Activated T-helper 1 cell treated with anti-CD3 and anti-CD28 coated beads, Interleukin-12 subunit alpha, Interleukin-12 subunit beta, Interleukin-2, Interleukin-4 antibody, amounts not matched to agents 30 ng/mL and 10 ng/mL and 1 ng/mL, durations not matched to agents 14 hours and 24 hours and 36 hours (primary cell): Measurements from ENCODE around the gene IST1. TPM values are rescaled to one million over a fixed set of nuclear protein-coding genes. Genes with fewer than 3 reads are reported as not detected.
A peak's percentile ranks its signal among the peaks of the same experiment; 100 is the strongest.

Source experiments
- DNase-seq: peaks from one replicate; pipeline ENCODE4 v3.0.0; 2021; ENCODE audit warnings: low spot score
- H3K27ac Mint-ChIP-seq: one replicate; pipeline ENCODE4 v1.8.0; 2021; ENCODE audit warnings: mild to moderate bottlenecking, mixed read lengths
- H3K27me3 Mint-ChIP-seq: one replicate; pipeline ENCODE4 v1.8.0; 2022; ENCODE audit warnings: mild to moderate bottlenecking, moderate library complexity, mixed read lengths; ENCODE audit not compliant: insufficient read depth
- H3K36me3 Mint-ChIP-seq: one replicate; pipeline ENCODE4 v1.8.0; 2021; ENCODE audit warnings: low read depth, mixed read lengths
- H3K4me1 Mint-ChIP-seq: one replicate; pipeline ENCODE4 v1.8.0; 2021; ENCODE audit warnings: low read depth, mixed read lengths
- H3K4me3 Mint-ChIP-seq: one replicate; pipeline ENCODE4 v1.8.0; 2021; ENCODE audit warnings: mild to moderate bottlenecking, moderate library complexity, mixed read lengths
- H3K9me3 Mint-ChIP-seq: one replicate; pipeline ENCODE4 v1.8.0; 2021; ENCODE audit warnings: mixed read lengths
- intact Hi-C: fragments of 100-400 bp; cut with micrococcal nuclease; formaldehyde crosslinking; loops from one replicate; pipeline ENCODE4 v1.15.1; 2024
- total RNA-seq: library from RNA; stranded (reverse); gene quantifications from 2 replicates; pipeline ENCODE4 v1.2.3, GENCODE V29; 2022

IST1 gene
- total RNA-seq, 1 donor from 2014 or later = 169 TPM

DNA sequence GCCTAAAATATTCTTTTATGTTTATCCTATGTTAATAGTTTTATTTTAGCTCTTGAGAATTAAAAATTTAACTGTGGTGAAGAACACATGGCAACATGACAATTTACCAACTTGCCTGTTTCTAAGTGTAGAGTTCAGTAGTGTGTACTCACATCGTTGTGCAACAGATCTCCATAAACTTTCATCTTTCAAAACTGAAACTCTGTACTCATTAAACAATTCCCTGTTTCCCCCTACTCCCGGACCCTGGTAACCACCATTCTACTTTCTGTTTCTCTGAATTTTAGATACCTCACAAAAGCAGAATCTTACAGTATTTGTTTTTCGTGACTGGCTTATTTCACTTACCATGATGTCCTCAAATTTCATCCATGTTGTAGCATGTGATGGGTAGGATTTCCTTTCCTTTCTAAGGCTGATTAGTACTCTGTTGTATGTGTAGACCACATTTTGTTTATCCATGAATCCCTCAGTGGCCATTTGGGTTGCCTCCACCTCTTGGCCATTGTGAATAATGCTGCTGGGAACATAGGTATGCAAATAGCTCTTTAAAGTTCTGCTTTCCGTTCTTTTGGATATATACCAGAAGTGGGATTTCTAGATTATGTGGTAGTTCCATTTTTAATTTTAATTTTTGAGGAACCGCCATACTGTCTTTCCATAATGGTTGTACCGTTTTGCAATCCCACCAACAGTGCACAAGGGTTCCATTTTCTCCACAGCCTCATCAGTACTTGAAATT is 17.4 kb downstream of the IST1 start:
- Mint-ChIP-seq H3K27ac (no peak overlapping the region), H3K27me3 (no peaks in the 10 kb centered on the region)

DNA sequence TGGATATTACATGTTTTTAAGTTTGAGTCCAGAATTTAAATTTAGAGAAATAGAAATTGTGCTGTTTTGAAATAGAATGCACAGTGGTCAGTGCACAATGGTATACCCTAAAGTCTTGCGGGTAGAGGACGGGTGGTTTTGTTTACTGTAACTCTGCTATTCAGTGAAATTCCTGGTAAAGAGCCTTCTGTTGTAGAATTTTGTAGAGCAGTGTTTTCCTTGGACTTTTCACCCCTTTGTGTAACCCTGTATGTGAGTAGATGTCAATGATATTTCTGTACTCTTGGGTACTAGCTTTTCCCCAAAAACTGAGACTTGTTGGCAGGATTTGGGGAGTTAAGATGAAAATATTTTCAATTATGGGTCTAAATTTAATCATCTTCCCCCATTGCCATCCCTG is 19.5 kb downstream of the IST1 start:
- peaks cover 36% of the 10 kb centered on the region for H3K4me1 Mint-ChIP-seq
- intact Hi-C loops = no loop called here
- DNase-seq = no peak
- H3K27me3 Mint-ChIP-seq = no peaks in the 10 kb centered on the region
- peaks cover 48% of the 10 kb centered on the region for H3K36me3 Mint-ChIP-seq
- H3K4me3 Mint-ChIP-seq = no peak overlapping the region
- no peaks in the 10 kb centered on the region for H3K9me3 Mint-ChIP-seq
- peak overlapping the region; percentile 6 for H3K27ac Mint-ChIP-seq

More for the DNA sequence above, 17.4 kb downstream of the IST1 start:
- no peaks in the 10 kb centered on the region for H3K9me3 Mint-ChIP-seq
- peaks cover 36% of the 10 kb centered on the region for H3K4me1 Mint-ChIP-seq
- H3K36me3 Mint-ChIP-seq = peaks cover 34% of the 10 kb centered on the region
- H3K4me3 Mint-ChIP-seq = no peak overlapping the region
- no peak for DNase-seq
- intact Hi-C loops = no loop called here

DNA sequence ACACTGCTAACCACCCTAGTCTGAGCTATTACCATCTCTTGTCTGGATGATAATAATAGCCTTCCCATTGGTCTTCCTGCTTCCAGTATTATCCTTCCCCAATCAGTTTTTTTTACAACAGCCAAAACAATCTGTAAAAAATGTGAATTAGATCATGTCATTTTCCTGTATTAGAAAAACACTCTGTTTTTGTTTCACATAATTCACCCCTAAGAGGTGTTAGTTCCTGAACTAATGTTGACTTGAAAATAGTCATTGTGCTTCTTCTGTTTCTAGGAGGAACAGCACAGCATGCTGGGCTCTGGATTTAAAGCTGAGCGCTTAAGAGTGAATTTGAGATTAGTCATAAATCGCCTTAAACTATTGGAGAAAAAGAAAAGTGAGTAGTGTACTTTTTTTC is 20.0 kb downstream of the IST1 start:
- Mint-ChIP-seq H3K4me3 (no peak overlapping the region), H3K27me3 (no peaks in the 10 kb centered on the region), H3K4me1 (peaks cover 36% of the 10 kb centered on the region), H3K27ac (no peak overlapping the region), H3K36me3 (peaks cover 53% of the 10 kb centered on the region), H3K9me3 (no peaks in the 10 kb centered on the region)
- intact Hi-C loops = no loop called here
- no peak for DNase-seq

DNA sequence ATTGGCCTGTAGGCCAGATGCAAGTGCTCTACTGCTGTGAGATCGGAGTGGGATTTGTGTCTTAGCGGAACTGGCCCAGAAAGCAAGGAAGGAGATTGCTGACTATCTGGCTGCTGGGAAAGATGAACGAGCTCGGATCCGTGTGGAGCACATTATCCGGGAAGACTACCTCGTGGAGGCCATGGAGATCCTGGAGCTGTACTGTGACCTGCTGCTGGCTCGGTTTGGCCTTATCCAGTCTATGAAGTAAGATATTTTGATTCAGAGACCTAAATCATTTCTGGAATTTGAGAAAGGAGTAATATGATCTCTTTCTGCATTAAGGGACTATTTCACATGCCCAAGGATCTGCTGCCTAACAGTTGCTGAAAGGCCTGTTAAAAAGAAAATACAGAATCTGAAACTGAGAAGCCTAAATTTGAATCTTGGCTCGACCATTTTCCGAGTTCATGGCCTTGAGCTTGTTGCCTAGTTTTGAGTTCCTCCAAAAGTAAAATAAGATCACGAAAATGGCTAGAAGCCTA is 21.1 kb downstream of the IST1 start:
- no peak overlapping the region for H3K4me3 Mint-ChIP-seq
- intact Hi-C loops = no loop called here
- DNase-seq = no peak
- peaks cover 63% of the 10 kb centered on the region for H3K36me3 Mint-ChIP-seq
- no peaks in the 10 kb centered on the region for H3K9me3 Mint-ChIP-seq
- H3K27ac Mint-ChIP-seq = no peak overlapping the region
- peaks cover 36% of the 10 kb centered on the region for H3K4me1 Mint-ChIP-seq
- no peaks in the 10 kb centered on the region for H3K27me3 Mint-ChIP-seq

DNA sequence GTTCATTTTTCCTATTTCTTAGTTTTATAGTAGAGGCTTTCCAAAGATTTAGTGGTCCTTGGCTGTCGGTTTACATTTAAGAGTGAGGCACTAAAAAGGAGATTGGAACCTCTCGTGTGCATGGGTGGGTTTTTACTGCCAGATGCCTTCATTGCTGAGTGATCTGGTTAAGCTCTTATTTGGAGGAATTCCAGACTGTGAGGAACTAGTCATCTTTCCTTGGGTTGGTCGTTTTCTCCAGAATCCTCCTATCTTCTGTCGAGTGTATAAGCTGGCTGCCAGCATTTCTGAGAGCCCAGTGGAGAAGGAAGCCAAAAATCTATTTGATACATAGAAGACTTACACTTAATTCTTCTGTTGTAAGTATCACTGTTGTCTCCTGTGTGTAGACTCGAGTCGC is 22.6 kb downstream of the IST1 start:
- Mint-ChIP-seq H3K4me1 (peaks cover 31% of the 10 kb centered on the region), H3K27me3 (no peaks in the 10 kb centered on the region), H3K4me3 (no peak overlapping the region), H3K36me3 (peaks cover 68% of the 10 kb centered on the region), H3K9me3 (no peaks in the 10 kb centered on the region), H3K27ac (no peak overlapping the region)
- no peak for DNase-seq
- intact Hi-C loops = no loop called here

DNA sequence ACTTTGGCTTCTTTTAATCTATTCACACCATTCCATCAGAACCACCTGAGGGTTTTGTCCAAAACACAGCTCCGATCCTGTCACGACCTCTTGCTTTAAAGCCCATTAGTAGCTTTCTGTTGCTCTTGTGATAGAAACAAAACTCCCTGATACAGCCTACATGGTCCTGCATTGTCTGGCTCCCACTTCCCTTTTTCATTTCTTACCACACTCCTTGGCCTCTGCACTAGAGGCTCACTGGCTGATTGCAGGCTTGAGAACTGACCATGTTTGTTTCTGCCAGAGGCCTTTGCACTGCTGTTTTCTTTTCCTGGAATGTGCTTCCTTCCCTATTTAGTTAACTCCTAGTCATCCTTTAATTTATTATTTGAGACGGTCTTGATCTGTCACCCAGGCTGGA is 23.7 kb downstream of the IST1 start:
- no peak overlapping the region for H3K27ac Mint-ChIP-seq
- intact Hi-C loops = no loop called here
- H3K4me1 Mint-ChIP-seq = peaks cover 33% of the 10 kb centered on the region
- H3K9me3 Mint-ChIP-seq = no peaks in the 10 kb centered on the region
- H3K27me3 Mint-ChIP-seq = no peaks in the 10 kb centered on the region
- H3K36me3 Mint-ChIP-seq = peaks cover 72% of the 10 kb centered on the region
- no peak for DNase-seq
- no peak overlapping the region for H3K4me3 Mint-ChIP-seq

DNA sequence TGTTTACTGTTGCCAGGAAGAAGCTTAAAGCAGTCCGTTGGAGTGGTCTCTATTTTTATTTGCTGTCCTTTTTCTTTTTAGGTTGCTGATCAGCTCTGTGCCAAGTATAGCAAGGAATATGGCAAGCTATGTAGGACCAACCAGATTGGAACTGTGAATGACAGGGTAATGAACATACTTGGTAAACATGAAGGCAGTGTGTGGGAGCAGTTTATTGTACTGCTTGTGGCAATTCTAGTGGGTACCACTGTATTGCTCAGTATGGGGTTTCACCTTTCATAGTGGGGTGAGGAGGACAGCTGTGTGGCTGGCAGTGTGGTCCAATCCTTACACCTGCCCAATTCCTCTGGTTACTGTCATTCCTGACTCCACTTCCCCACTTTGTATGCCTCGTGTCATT is 25.3 kb downstream of the IST1 start:
- DNase-seq = no peak
- intact Hi-C loops = no loop called here
- Mint-ChIP-seq H3K9me3 (no peaks in the 10 kb centered on the region), H3K27me3 (no peaks in the 10 kb centered on the region), H3K4me3 (no peak overlapping the region), H3K27ac (no peak overlapping the region), H3K36me3 (peaks cover 69% of the 10 kb centered on the region), H3K4me1 (peaks cover 22% of the 10 kb centered on the region)

DNA sequence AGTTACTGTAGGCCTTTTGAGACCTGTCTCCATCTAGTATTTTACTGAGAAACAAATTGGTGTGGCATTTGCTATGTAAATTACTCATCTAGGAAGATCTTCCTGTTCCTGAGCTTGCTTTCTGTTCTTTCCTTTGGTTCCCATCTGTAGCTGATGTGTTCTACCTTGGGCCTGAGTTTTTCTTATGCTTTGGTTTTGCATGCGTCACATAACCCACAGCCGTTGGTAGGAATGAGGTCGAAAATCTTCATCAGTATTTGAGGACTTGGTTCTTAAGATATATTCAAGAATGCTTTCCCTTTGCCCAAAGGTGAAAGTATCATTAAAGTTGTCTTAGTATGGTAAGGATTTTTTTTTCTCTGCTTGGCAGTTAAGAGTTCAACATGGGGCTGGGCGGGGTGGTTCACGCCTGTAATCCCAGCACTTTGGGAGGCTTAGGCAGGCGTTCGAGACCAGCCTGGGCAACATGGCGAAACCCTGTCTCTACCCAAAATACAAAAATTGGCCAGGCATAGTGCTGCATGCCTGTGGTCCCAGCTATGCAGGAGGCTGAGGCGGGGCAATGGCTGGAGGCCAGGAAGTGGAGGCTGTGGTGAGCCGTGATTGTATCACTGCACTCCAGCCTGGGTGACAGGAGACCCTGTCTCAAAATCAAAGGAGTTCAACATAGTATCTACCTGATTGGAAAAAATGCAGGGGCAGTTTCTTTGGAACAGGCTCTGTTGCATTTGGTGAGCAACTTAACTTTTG is 28.8 kb downstream of the IST1 start:
- Mint-ChIP-seq H3K4me1 (peaks cover 9% of the 10 kb centered on the region), H3K27ac (peak overlapping the region; percentile 9), H3K4me3 (no peak overlapping the region), H3K27me3 (no peaks in the 10 kb centered on the region), H3K36me3 (peaks cover 60% of the 10 kb centered on the region), H3K9me3 (no peaks in the 10 kb centered on the region)
- intact Hi-C loops = no loop called here
- no peak for DNase-seq

DNA sequence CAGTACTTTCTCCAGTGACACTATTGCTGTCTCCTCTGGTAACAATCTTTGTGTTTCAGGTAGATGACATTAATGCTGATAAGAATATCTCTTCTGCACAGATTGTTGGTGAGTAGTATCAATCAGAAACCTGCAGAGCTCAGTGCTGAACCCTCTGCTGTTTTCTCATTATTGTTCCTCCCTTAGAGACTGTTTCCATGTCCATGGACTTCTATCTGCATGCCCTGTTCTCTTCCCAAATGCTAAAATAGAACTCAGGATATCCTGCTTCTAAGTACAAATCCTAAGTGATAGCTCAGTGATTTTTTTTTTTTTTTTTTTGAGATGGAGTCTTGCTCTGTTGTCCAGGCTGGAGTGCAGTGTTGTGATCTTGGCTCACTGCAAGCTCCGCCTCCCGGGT is 29.4 kb downstream of the IST1 start:
- H3K27me3 Mint-ChIP-seq = no peaks in the 10 kb centered on the region
- H3K4me3 Mint-ChIP-seq = no peak overlapping the region
- peaks cover 9% of the 10 kb centered on the region for H3K4me1 Mint-ChIP-seq
- H3K27ac Mint-ChIP-seq = no peak overlapping the region
- DNase-seq = no peak
- intact Hi-C loops = no loop called here
- H3K36me3 Mint-ChIP-seq = peaks cover 58% of the 10 kb centered on the region
- H3K9me3 Mint-ChIP-seq = no peaks in the 10 kb centered on the region

DNA sequence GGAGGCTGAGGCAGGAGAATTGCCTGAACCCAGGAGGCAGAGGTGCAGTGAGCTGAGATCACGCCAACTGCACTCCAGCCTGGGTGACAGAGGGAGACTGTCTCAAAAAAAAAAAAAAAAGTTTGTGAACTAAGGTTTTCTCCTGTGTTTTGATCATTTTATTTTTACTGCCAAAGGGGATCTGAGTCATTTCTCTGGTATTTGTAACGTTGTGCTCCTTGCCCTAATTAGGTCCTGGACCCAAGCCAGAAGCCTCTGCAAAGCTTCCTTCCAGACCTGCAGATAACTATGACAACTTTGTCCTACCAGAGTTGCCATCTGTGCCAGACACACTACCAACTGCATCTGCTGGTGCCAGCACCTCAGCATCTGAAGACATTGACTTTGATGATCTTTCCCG is 32.1 kb downstream of the IST1 start:
- no peak for DNase-seq
- intact Hi-C loops = no loop called here
- no peaks in the 10 kb centered on the region for H3K27me3 Mint-ChIP-seq
- peaks cover 45% of the 10 kb centered on the region for H3K36me3 Mint-ChIP-seq
- H3K4me1 Mint-ChIP-seq = peaks cover 9% of the 10 kb centered on the region
- no peak overlapping the region for H3K27ac Mint-ChIP-seq
- H3K4me3 Mint-ChIP-seq = no peak overlapping the region
- no peaks in the 10 kb centered on the region for H3K9me3 Mint-ChIP-seq

DNA sequence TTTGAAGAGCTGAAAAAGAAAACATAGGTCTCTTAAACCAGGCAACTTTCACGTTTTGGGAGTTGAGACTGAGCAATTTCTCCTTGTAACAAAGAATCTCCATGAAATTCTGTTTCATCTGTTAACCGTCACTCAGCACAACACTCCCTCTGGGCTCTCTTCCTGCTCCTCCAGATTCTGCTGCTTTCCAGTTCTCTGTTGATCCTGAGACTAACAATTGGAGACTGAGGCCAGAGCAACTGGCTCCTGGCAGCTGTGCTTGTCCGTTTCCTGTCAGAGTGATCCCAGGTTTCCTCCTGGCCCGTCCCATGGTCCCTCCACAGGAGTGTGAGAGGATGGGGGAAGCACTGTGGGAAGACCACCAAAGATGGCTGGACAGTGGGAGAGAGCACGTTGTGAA is 32.5 kb downstream of the IST1 start:
- H3K4me1 Mint-ChIP-seq = peaks cover 9% of the 10 kb centered on the region
- H3K27me3 Mint-ChIP-seq = no peaks in the 10 kb centered on the region
- no peak overlapping the region for H3K4me3 Mint-ChIP-seq
- no peak for DNase-seq
- H3K27ac Mint-ChIP-seq = no peak overlapping the region
- H3K36me3 Mint-ChIP-seq = peaks cover 41% of the 10 kb centered on the region
- no peaks in the 10 kb centered on the region for H3K9me3 Mint-ChIP-seq
- intact Hi-C loops = no loop called here

DNA sequence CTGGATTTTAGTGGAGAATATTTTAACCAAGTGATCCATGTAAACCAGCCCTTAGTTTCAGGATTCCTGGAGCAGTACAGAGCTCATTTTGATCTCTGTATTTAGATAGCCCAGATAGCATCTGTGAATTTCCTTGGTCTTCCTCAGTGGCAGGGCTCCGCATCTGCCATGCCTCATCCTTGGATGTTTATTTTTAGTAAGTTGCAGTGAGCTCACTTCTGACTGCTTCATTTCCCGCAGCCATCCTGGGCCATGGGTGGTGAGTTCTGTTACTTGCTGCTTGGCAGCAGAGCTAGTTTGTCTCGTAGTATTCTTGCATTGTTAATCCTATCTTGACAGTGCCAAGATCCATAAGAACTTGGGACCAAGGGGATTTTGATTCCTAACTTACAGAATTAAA is 33.7 kb downstream of the IST1 start:
- intact Hi-C loops = no loop called here
- peaks cover 1% of the 10 kb centered on the region for H3K4me1 Mint-ChIP-seq
- H3K9me3 Mint-ChIP-seq = no peaks in the 10 kb centered on the region
- H3K27ac Mint-ChIP-seq = no peak overlapping the region
- H3K4me3 Mint-ChIP-seq = no peak overlapping the region
- DNase-seq = no peak
- no peaks in the 10 kb centered on the region for H3K27me3 Mint-ChIP-seq
- H3K36me3 Mint-ChIP-seq = peaks cover 35% of the 10 kb centered on the region

DNA sequence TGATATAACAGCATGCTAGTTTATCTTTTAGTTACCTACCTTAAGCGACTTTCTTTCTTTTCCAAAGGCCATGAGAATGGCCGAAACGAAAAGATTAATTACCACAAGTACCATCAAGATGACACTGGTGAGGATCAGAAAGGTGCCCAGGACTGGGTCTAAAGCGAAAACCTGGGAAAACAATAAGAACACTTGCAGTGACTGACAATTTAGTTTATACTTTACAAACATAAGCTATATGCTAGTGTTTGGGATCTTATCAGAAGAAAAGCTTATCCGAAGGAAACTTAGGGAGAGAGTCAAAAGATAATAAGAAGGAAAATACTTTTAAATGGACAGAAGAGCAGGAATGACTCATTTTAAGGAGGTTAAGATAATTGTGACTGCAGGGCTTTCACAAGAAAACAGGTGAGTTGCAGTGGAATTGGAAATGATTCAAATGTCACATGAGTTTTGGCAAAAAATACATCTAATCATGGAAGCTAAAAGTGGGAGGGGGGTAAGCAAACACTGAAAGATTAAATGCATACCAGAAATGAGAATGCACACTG is 34.8 kb downstream of the IST1 start:
- peaks cover 35% of the 10 kb centered on the region for H3K36me3 Mint-ChIP-seq
- no peak overlapping the region for H3K4me3 Mint-ChIP-seq
- no peak for DNase-seq
- intact Hi-C loops = no loop called here
- no peaks in the 10 kb centered on the region for H3K27me3 Mint-ChIP-seq
- no peaks in the 10 kb centered on the region for H3K9me3 Mint-ChIP-seq
- no peak overlapping the region for H3K27ac Mint-ChIP-seq
- H3K4me1 Mint-ChIP-seq = no peaks in the 10 kb centered on the region
